Hematopoietic multipotent progenitor cell treated with erythropoietin and hydrocortisone succinate and interleukin-3 and kit ligand, for 15 days (in vitro differentiated cells): ENCODE measurements around the gene LCK.
"Not testable (repeated sequence)": the region's sequence is repeated elsewhere in the genome, so short reads cannot be mapped to it uniquely, and the experiment has no call there.

Experiments
- DNase-seq: peaks from one replicate; pipeline ENCODE4 v3.0.0-alpha.2; 2015; ENCODE audit warnings: low spot score

LCK gene

GRCh38 chr1:32274646-32275340 is 23.7 kb downstream of the LCK start:
- no peak for DNase-seq

- DNase-seq: no peak
These were observed 24.4 kb downstream of the LCK start for GRCh38 chr1:32275424-32275823.

GRCh38 chr1:32276032-32276782 is 25.1 kb downstream of the LCK start:
- DNase-seq: no peak

GRCh38 chr1:32284777-32285176 is 33.7 kb downstream of the LCK start:
- DNase-seq: not testable (repeated sequence)

- DNase-seq: no peak
These were observed 34.6 kb downstream of the LCK start for GRCh38 chr1:32285658-32286057.

DNA sequence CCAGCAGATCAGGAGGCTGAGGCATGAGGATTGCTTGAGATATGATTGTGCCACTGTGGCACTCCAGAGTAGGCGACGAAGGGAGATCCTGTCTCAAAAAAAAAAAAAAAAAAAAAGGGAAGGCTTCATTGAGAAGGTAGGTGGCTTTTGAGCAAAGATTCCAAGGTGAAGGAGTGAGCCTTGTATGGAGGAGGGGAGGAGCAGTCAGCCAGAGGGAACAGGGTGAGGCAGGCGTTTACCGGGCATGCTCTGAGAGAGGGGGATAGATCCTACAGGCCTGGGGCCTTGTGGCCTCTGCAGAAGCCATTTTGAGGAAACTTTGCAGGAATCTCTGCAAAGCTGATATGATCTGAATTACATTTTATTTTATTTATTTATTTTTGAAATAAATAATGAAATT is 35.7 kb downstream of the LCK start:
- DNase-seq: no peak

DNA sequence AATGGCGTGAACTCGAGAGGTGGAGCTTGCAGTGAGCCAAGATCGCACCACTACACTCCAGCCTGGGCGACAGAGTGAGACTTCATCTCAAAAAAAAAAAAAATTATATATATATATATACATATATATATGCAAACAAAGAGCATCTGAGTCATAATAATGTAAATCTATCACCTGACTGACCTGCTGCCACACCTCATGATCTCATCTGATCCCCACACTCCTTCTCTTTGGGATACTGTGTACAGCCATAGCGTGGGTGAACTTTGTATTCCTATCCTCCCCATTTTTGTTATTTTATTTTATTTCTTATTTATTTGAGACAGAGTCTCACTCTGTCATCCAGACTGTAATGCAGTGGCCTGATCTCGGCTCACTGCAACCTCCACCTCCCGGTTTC is 38.2 kb downstream of the LCK start:
- DNase-seq: no peak

GRCh38 chr1:32291145-32291707 is 40.2 kb downstream of the LCK start:
- peak; percentile 39 for DNase-seq

- peak; percentile 97 for DNase-seq
These were observed 40.9 kb downstream of the LCK start, which contains the start of gene HDAC1 for GRCh38 chr1:32291708-32292538. Gene HDAC1 (plus strand): TSS chr1:32292083. CDS start chr1:32292170, 87 bp downstream.

DNA sequence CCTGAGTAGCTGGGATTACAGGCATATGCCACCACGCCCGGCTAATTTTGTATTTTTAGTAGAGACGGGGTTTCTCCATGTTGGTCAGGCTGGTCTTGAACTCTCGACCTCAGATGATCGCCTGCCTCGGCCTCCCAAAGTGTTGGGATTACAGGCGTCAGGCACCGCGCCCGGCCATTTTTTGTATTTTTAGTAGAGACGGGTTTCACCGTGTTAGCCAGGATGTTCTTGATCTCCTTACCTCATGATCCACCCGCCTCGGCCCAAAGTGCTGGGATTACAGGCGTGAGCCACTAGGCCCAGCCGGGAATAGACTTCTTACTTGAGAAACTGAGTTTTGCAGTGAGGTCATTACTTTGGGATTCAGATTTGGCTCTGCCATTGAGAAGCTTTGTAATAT is 47.1 kb downstream of the LCK start:
- DNase-seq: not testable (repeated sequence)

GRCh38 chr1:32299327-32299726 is 48.3 kb downstream of the LCK start:
- DNase-seq: peak; percentile 15

GRCh38 chr1:32303358-32303757 is 52.3 kb downstream of the LCK start:
- no peak for DNase-seq

- no peak for DNase-seq
These were observed 53.0 kb downstream of the LCK start for GRCh38 chr1:32303997-32304622.

DNA sequence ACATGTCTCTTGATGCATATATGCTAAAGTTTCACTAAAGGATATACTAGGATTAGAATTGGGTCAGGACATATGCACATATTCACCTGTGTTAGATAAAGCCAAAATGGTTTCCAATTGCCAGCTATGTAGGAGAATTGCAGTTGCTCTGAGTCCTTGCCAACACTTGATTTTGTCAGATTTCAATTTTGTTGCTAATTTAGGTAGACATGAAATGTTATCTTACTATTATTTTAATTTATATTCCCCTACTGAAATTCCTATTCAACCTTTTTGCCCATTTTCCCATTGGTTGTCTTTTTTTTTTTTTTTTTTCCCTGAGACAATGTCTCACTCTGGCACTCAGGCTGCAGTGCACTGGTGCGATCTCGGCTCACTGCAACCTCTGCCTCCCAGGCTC is 54.2 kb downstream of the LCK start:
- no peak for DNase-seq

- peak; percentile 30 for DNase-seq
These were observed 56.3 kb downstream of the LCK start for GRCh38 chr1:32307324-32307723.

- DNase-seq: no peak
These were observed 58.9 kb downstream of the LCK start for GRCh38 chr1:32309960-32310359.

DNA sequence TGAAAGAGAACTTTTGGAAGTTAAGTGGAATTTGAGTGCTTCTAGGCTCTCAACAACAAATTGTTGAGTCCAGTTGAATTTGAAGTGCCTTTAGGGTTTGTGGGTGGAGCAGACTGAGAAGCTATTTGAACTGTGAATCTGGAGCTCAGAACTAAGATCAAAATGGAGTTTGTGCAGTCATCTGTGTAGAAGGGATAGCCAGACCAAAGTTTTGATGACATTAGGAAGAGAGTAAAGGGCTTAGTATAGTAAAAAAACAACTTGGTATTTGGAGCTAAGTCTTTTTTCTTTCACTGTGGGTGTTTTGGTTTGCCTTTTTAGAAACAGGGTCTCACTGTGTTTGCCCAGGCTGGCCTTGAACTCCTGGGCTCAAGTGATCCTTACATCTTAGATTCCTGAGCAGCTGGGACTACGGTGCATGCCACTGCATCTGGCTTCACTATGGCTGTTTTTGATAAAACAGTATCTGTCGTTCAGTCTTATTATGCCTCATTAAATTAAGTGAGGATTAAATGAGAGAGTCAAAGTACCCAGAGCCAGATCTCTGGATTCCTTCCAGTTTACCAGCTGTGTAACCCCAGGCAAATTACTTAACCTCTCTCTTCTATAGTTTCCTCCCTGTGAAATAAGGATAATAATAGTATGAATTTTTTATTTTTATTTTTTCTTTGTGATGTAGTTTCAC is 60.8 kb downstream of the LCK start:
- DNase-seq: peak; percentile 10

GRCh38 chr1:32316903-32317277 is 65.8 kb downstream of the LCK start:
- DNase-seq: no peak

DNA sequence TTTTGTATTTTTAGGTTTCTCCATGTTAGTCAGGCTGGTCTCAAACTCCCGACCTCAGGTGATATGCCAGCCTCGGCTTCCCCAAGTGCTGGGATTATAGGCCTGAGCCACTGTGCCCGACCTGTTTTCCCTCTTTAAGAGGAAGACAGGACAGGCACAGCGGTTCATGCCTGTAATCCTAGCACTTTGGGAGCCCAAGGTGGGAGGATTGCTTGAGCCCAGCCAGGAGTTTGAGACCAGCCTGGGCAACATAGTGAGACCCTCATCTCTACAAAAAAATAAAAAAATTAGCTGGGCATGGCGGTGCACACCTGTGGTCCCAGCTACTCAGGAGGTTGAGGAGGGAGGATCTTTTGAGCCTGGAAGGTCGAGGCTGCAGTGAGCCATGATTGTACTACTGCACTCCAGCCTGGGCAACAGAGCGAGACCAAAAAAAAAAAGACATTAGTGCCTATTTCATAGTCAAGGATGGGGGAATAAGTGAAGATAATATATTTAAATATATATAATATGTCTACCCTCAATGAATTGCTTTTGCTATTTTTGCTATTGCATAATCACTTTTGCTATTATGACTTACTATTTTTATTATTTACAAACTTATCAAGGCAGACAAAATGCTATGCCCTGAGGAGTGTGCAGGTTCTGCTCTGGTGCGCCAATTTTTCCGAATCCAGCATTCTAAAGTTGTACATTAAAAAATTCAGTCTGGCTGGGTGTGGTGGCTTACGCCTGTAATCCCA is 67.2 kb downstream of the LCK start:
- no peak for DNase-seq

- no peak for DNase-seq
These were observed 70.7 kb downstream of the LCK start for GRCh38 chr1:32321712-32322291.
